ENCODE results near the gene PCBP3.
"Not testable (repeated sequence)": the region's sequence is repeated elsewhere in the genome, so short reads cannot be mapped to it uniquely, and the experiment has no call there.

PCBP3 gene

GRCh38 chr21:45845770-45846090, 202.2 kb downstream of the PCBP3 start:
- DNase-seq (ENCODE audit: low read depth), result no peak

- no peak for DNase-seq (ENCODE audit: low read depth)
Observed at GRCh38 chr21:45846373-45847160, 203.0 kb downstream of the PCBP3 start.

GRCh38 chr21:45847870-45848269, 204.3 kb downstream of the PCBP3 start:
- no peak for DNase-seq (ENCODE audit: low read depth)

- no peak for DNase-seq (ENCODE audit: low read depth)
Observed at GRCh38 chr21:45848331-45848730, 204.8 kb downstream of the PCBP3 start.

GRCh38 chr21:45848805-45849204, 205.3 kb downstream of the PCBP3 start:
- DNase-seq (ENCODE audit: low read depth), result no peak

GRCh38 chr21:45849651-45850050, 206.1 kb downstream of the PCBP3 start:
- DNase-seq (ENCODE audit: low read depth), result no peak

GRCh38 chr21:45850181-45850580, 206.7 kb downstream of the PCBP3 start:
- no peak for DNase-seq (ENCODE audit: low read depth)

- not testable (repeated sequence) for DNase-seq (ENCODE audit: low read depth)
Observed at GRCh38 chr21:45852386-45852785, 208.9 kb downstream of the PCBP3 start.

GRCh38 chr21:45852886-45853400, 209.4 kb downstream of the PCBP3 start:
- DNase-seq (ENCODE audit: low read depth), result no peak

- no peak for DNase-seq (ENCODE audit: low read depth)
Observed at GRCh38 chr21:45853703-45854342, 210.3 kb downstream of the PCBP3 start.

- no peak for DNase-seq (ENCODE audit: low read depth)
Observed at GRCh38 chr21:45854690-45855247, 211.2 kb downstream of the PCBP3 start.

- no peak for DNase-seq (ENCODE audit: low read depth)
Observed at GRCh38 chr21:45855248-45855811, 211.8 kb downstream of the PCBP3 start.

GRCh38 chr21:45856442-45856841, 212.9 kb downstream of the PCBP3 start:
- DNase-seq (ENCODE audit: low read depth), result no peak

- no peak for DNase-seq (ENCODE audit: low read depth)
Observed at GRCh38 chr21:45856906-45857305, 213.4 kb downstream of the PCBP3 start.

- no peak for DNase-seq (ENCODE audit: low read depth)
Observed at GRCh38 chr21:45857761-45858160, 214.2 kb downstream of the PCBP3 start.

- no peak for DNase-seq (ENCODE audit: low read depth)
Observed at GRCh38 chr21:45858180-45858579, 214.7 kb downstream of the PCBP3 start.

GRCh38 chr21:45859041-45859761, 215.7 kb downstream of the PCBP3 start:
- no peak for DNase-seq (ENCODE audit: low read depth)

- no peak for DNase-seq (ENCODE audit: low read depth)
Observed at GRCh38 chr21:45859762-45860357, 216.3 kb downstream of the PCBP3 start.

- no peak for DNase-seq (ENCODE audit: low read depth)
Observed at GRCh38 chr21:45860493-45861155, 217.1 kb downstream of the PCBP3 start.

- DNase-seq (ENCODE audit: low read depth), result no peak
Observed at GRCh38 chr21:45861156-45861870, 217.8 kb downstream of the PCBP3 start.
